Measurements from ENCODE around the gene HEY2. TPM values are rescaled to one million over a fixed set of nuclear protein-coding genes. Genes with fewer than 3 reads are reported as not detected.

HEY2 gene
- total and polyA plus RNA-seq, 10 of the 15 experiments (the other 5 are each of a cell fraction or from before 2014, with no cell fraction given) = 0.01 to 0.32 (median 0.08) TPM; not detected in 4

GRCh38 chr6:125749865-125750691, 646 bp downstream of the HEY2 start (continued):
- TF ChIP-seq BCL3 (IDR thresholded peaks at IDR 0.05; ENCODE audit: borderline replicate concordance, insufficient read depth, low read depth, low read length, poor library complexity, severe bottlenecking) = no peak
- TF ChIP-seq ZBTB11 (CRISPR knock-in tag; IDR thresholded peaks at IDR 0.05) = no peak

GRCh38 chr6:125750692-125751333, 1.4 kb downstream of the HEY2 start:
- H3K36me3 ChIP-seq (ENCODE audit: control insufficient read depth in 2 of 2, insufficient read depth in 2 of 2, low read length in 1 of 2) = no peaks in the 10 kb centered on the region
- SMC1A ChIA-PET (ENCODE audit: uncharacterized antibody, unreplicated experiment) = interaction anchor here (0.7 to 2.2 kb wide), 8 partner anchors 9 to 438 kb away, joined by 3 to 12 read pairs (median 4); no protein-coding TSS in a partner anchor
- no peak overlapping the region for H3K4me2 ChIP-seq (ENCODE audit: control insufficient read depth, insufficient read depth)
- no peaks in the 10 kb centered on the region for H3K79me2 ChIP-seq (ENCODE audit: control insufficient read depth, insufficient read depth, low read length)
- BruUV-seq (replicated peaks) = no TSS peak
- RAD21 ChIA-PET (ENCODE audit: unreplicated experiment) = interaction anchor here (1.5 to 10.1 kb wide), 2 partner anchors 35 to 438 kb away, joined by 5 to 134 read pairs; no protein-coding TSS in a partner anchor
- WGBS (ENCODE audit: insufficient coverage, insufficient replicate concordance, low lambda C conversion rate, missing lambda C conversion rate) = under 1% methylated on average over 4 of the region's 4 CpGs
- in situ Hi-C loops (cut with MboI) = loop anchor here (25.0 kb wide), 3 partner anchors 589 to 1361 kb away; partner anchors contain the start of genes RSPO3 and TPD52L1
- no peaks in the 10 kb centered on the region for H3K9me3 ChIP-seq (replicated peaks; ENCODE audit: control insufficient read depth, insufficient read depth, low read length)
- no peak for ATAC-seq
- CTCF ChIA-PET = interaction anchor here (1.0 to 10.9 kb wide), 7 partner anchors 8 to 437 kb away, joined by 3 to 306 read pairs (median 4); partner anchors contain the start of gene HINT3
- no peak for DNase-seq (ENCODE audit: low read depth, low spot score)
- H2AFZ ChIP-seq (ENCODE audit: control insufficient read depth, low read depth, low read length) = no peak overlapping the region
- FAIRE-seq = peak; percentile 65
- H3K4me1 ChIP-seq (ENCODE audit: control insufficient read depth, insufficient read depth, low read length) = peaks cover 9% of the 10 kb centered on the region
- no peak overlapping the region for H3K27ac ChIP-seq (ENCODE audit: control insufficient read depth, insufficient read depth)
- intact Hi-C loops (cut with micrococcal nuclease; ENCODE audit: unreplicated experiment) = no loop called here
- TF ChIP-seq PRDM15 (CRISPR knock-in tag; IDR thresholded peaks at IDR 0.05) (no peak), ZZZ3 (IDR thresholded peaks at IDR 0.05; ENCODE audit: control insufficient read depth, insufficient read length, low read depth) (no peak), SMC3 (IDR thresholded peaks at IDR 0.05; ENCODE audit: borderline replicate concordance, low read length) (no peak), FOXM1 (IDR thresholded peaks at IDR 0.05; ENCODE audit: low read depth, low read length) (no peak)
- H3K9ac ChIP-seq (ENCODE audit: control insufficient read depth, insufficient read depth, low read length) = no peak overlapping the region
- no peak overlapping the region; the same call in 1 of the 2 replicates for H3K4me3 ChIP-seq
- POLR2A ChIA-PET = no interaction called here
- no peaks in the 10 kb centered on the region for H4K20me1 ChIP-seq (ENCODE audit: control insufficient read depth, insufficient read depth)
- H3K27me3 ChIP-seq (replicated peaks in 1 of 2; ENCODE audit: control insufficient read depth in 2 of 2, insufficient read depth in 2 of 2, low read length in 1 of 2) = peaks cover 5 to 6% of the 10 kb centered on the region in 2 experiments; a peak in 3 of 4 replicates
